Vagina (tissue), 2 donors: ENCODE measurements around the gene WDR59. TPM values are rescaled to one million over a fixed set of nuclear protein-coding genes. Genes with fewer than 3 reads are reported as not detected.
"Not testable (repeated sequence)": the region's sequence is repeated elsewhere in the genome, so short reads cannot be mapped to it uniquely, and the experiment has no call there.

Experiments used
- DNase-seq, 2 donors: peaks; one replicate each; pipeline ENCODE4 v3.0.0-alpha.2; 2017; ENCODE audit errors: extremely low spot score in 2 of 2
- H3K27ac ChIP-seq: fragments of 200-600 bp; sonication (generic); one replicate; pipeline ENCODE4 v1.5.1; 2019
- H3K27me3 ChIP-seq: fragments of 200-600 bp; sonication (generic); one replicate; pipeline ENCODE4 v1.5.1; 2019
- H3K36me3 ChIP-seq, 2 donors: fragments of 200-600 bp; sonication (generic); one replicate each; pipeline ENCODE4 v1.5.1; 2017 to 2019
- H3K4me1 ChIP-seq: fragments of 200-600 bp; sonication (generic); one replicate; pipeline ENCODE4 v1.5.1; 2019
- H3K4me3 ChIP-seq, 2 donors: fragments of 200-600 bp; sonication (generic); 1 replicate in 1 of 2; 2 replicates in 1 of 2; pipeline ENCODE4 v1.5.1; 2016 to 2019
- H3K9me3 ChIP-seq: fragments of 200-600 bp; sonication (generic); one replicate; pipeline ENCODE4 v1.5.1; 2019
- CTCF ChIP-seq, 3 experiments: fragments of 450-650 bp in 2 of 3; fragments of 200-600 bp in 1 of 3; sonication (generic) in 1 of 3; IDR thresholded peaks; one replicate each; pipeline ENCODE4 v1.5.1; 2017 to 2019; ENCODE audit warnings: antibody characterized with exemption in 3 of 3, mild to moderate bottlenecking in 2 of 3, moderate library complexity in 2 of 3
- POLR2A ChIP-seq, 2 donors: fragments of 450-650 bp; IDR thresholded peaks; one replicate each; pipeline ENCODE4 v1.6.1; 2017; ENCODE audit warnings: antibody characterized with exemption in 2 of 2, mild to moderate bottlenecking in 2 of 2, moderate library complexity in 2 of 2
- POLR2AphosphoS5 ChIP-seq, 2 donors: sonication (generic); formaldehyde crosslinking; IDR thresholded peaks; one replicate each; pipeline ENCODE4 v1.9.0; 2017; ENCODE audit warnings: antibody characterized with exemption in 2 of 2, mild to moderate bottlenecking in 2 of 2, low read depth in 1 of 2; ENCODE audit not compliant: insufficient read depth in 1 of 2
- intact Hi-C: fragments of 100-400 bp; cut with DNase I; formaldehyde crosslinking; loops from one replicate; pipeline ENCODE4 v1.15.1; 2023
- total RNA-seq: library from RNA; depleted of rRNA; stranded (reverse); fragments of >200 nt; gene quantifications from one replicate; pipeline ENCODE4 v1.2.3, GENCODE V29; 2016

The WDR59 gene
- total RNA-seq, 1 donor from 2014 or later, result 95.3 TPM

DNA sequence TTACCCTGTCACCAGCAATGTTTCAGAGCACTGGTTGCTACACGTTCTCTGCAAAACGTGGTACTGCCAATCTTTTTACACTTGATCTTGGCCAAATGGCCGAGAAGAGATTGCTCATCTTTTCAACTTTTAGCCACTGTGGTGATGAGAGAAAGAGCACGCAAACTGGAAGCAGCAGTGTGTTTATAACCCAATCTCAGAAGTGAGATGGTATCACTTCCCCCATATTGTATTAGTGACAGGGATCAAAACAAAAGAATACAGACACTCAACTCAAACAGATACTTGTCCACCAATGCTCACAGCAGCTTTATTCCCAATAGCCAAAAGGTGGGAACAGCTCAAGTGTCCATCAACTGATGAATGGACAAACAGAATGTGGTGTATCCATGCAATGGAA lies 138.2 kb downstream of the WDR59 start:
- Histone ChIP-seq H3K9me3 (no peaks in the 10 kb centered on the region), H3K4me1 (no peaks in the 10 kb centered on the region), H3K36me3 (no peaks in the 10 kb centered on the region), H3K27ac (no peak overlapping the region), H3K27me3 (no peaks in the 10 kb centered on the region), H3K4me3 (no peak overlapping the region)
- DNase-seq, result no peak
- TF ChIP-seq POLR2A (IDR thresholded peaks at IDR 0.05), result no peak
- TF ChIP-seq CTCF (IDR thresholded peaks at IDR 0.05), result no peak
- TF ChIP-seq POLR2AphosphoS5 (IDR thresholded peaks at IDR 0.05; ENCODE audit: insufficient read depth in 1 of 2, low read depth in 1 of 2), result no peak
- intact Hi-C loops, result no loop called here

DNA sequence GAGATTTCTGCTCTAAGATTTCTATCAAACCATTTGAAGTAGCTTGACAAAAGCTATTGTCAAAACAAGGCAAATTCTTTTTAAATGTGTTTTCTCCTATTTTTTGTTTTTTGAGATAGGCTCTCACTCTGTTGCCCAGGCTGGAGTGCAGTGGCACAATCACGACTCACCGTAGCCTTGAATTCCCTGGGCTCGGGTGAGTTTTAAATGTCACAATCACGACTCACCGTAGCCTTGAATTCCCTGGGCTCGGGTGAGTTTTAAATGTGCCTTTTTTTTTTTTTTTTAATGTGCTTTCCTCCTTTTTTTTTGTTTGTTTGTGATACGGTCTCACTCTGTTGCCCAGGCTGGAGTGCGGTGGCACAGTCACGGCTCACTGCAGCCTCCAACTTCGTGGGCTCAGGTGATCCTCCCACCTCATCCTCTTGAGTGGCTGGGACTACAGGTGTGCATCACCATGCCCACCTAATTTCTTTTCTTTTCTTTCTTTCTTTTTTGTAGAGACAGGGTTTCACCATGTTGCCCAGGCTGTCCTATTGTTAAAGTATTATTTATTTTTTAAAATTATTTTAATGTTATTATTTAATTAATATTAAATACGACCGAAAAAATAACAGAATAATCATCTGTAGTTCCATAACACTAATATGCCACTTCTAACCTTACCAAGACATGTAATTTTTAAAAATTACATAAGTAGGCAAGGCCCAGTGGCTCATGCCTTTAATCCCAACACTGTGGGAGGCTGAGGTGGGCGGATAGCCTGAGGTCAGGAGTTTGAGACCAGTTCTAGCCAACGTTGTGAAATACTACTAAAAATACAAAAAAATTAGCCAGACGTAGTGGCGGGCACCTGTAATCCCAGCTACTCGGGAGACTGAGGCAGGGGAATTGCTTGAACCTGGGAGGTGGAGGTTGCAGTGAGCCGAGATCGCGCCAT lies 140.6 kb downstream of the WDR59 start:
- Histone ChIP-seq H3K4me1 (no peaks in the 10 kb centered on the region), H3K27me3 (no peaks in the 10 kb centered on the region), H3K9me3 (no peaks in the 10 kb centered on the region), H3K4me3 (no peak overlapping the region), H3K36me3 (no peaks in the 10 kb centered on the region), H3K27ac (no peak overlapping the region)
- DNase-seq, result no peak
- no peak for TF ChIP-seq POLR2A (IDR thresholded peaks at IDR 0.05)
- TF ChIP-seq CTCF (IDR thresholded peaks at IDR 0.05), result no peak
- TF ChIP-seq POLR2AphosphoS5 (IDR thresholded peaks at IDR 0.05; ENCODE audit: insufficient read depth in 1 of 2, low read depth in 1 of 2), result no peak
- intact Hi-C loops, result no loop called here

DNA sequence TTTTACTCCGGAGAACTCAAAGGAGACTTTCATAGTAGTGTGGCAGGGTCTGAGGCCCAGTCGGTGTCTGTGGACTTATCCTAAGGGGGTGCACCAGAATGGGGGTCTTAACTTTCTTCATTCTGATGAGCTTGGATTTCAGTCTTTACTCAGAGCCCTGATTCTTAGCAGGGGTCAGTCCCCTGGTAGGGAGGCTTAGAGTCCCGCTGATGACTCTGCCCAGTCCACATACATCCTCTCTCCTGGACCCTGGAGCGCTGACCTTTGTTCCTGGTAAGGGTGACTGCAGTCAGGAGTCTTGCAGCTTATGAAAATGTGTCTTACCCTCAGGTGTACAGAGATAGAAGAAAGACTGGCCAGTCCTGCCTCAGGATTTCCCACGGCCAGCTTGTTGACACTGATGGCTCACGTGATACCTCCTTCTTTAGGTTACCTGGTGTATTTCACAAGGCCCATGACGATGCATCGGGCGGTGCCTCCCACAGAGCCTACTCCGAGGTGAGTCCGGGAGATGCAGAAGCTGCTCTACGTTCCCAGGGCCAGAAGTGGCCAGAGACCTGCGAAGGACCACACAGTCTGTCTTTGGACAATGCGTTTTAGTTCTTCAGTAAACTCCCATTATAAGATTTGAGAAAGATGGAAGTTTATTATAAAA lies 141.4 kb downstream of the WDR59 start:
- intact Hi-C loops, H3K9me3 ChIP-seq, DNase-seq, H3K4me1 ChIP-seq, H3K27me3 ChIP-seq, H3K4me3 ChIP-seq, H3K36me3 ChIP-seq, H3K27ac ChIP-seq: not testable (repeated sequence)

GRCh38 chr16:74842413-74842812 lies 142.5 kb downstream of the WDR59 start:
- TF ChIP-seq CTCF (IDR thresholded peaks at IDR 0.05) (no peak), POLR2A (IDR thresholded peaks at IDR 0.05) (no peak), POLR2AphosphoS5 (IDR thresholded peaks at IDR 0.05; ENCODE audit: insufficient read depth in 1 of 2, low read depth in 1 of 2) (no peak)
- DNase-seq, result no peak
- intact Hi-C loops, result no loop called here
- no peaks in the 10 kb centered on the region for H3K4me1 ChIP-seq
- H3K4me3 ChIP-seq, result no peak overlapping the region
- no peak overlapping the region for H3K27ac ChIP-seq
- no peaks in the 10 kb centered on the region for H3K9me3 ChIP-seq
- H3K36me3 ChIP-seq, result no peaks in the 10 kb centered on the region
- no peaks in the 10 kb centered on the region for H3K27me3 ChIP-seq

DNA sequence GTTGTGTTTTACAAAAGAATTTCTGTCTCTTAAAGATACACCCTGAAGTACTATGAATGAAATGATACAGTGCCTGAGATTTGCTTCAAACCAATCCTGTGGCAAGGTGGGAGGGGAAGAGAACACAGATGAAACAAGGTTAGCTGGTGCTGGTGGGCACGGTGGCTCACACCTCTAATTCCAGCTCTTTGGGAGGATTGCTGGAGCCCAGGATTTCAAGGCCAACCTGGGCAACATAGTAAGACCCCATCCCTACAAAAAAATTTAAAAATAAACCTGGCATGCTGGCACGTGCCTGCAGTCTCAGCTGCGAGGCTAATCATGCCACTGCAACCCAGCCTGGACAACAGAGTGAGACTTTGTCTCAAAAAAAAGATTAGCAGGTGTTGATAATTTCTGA lies 143.0 kb downstream of the WDR59 start:
- intact Hi-C loops, result no loop called here
- H3K36me3 ChIP-seq, result no peaks in the 10 kb centered on the region

More for the DNA sequence above, 143.0 kb downstream of the WDR59 start:
- DNase-seq, result no peak
- TF ChIP-seq POLR2A (IDR thresholded peaks at IDR 0.05) (no peak), POLR2AphosphoS5 (IDR thresholded peaks at IDR 0.05; ENCODE audit: insufficient read depth in 1 of 2, low read depth in 1 of 2) (no peak), CTCF (IDR thresholded peaks at IDR 0.05) (no peak)
- peaks cover under 1% of the 10 kb centered on the region for H3K4me1 ChIP-seq
- H3K27ac ChIP-seq, result no peak overlapping the region
- H3K9me3 ChIP-seq, result no peaks in the 10 kb centered on the region
- H3K27me3 ChIP-seq, result no peaks in the 10 kb centered on the region
- H3K4me3 ChIP-seq, result no peak overlapping the region
